ENCODE measurements around the gene HPS4. TPM values are rescaled to one million over a fixed set of nuclear protein-coding genes. Genes with fewer than 3 reads are reported as not detected.
A peak's percentile ranks its signal among the peaks of the same experiment; 100 is the strongest.

Gene HPS4
- total RNA-seq, 1 donor from 2014 or later = 30.2 TPM

DNA sequence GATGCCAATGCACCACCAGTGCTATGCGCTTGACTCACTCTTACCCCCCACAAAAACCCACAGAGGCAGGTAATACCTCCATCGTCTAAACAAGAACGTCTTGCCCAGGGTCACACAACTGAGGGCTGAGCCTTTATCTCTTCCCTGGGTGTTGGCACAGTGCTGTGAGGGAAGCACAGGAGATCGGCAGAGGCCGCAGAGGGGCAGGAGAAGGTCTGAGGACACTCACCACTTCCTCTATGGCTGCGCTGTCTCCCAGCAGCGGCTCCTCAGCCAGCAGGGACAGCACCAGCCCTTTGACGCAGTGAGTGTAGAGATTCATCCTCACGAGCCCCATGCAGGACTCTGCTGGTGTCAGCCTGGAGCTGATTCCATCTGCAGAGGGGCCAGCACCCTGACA lies 19.9 kb downstream of the HPS4 start:
- no peak for DNase-seq

DNA sequence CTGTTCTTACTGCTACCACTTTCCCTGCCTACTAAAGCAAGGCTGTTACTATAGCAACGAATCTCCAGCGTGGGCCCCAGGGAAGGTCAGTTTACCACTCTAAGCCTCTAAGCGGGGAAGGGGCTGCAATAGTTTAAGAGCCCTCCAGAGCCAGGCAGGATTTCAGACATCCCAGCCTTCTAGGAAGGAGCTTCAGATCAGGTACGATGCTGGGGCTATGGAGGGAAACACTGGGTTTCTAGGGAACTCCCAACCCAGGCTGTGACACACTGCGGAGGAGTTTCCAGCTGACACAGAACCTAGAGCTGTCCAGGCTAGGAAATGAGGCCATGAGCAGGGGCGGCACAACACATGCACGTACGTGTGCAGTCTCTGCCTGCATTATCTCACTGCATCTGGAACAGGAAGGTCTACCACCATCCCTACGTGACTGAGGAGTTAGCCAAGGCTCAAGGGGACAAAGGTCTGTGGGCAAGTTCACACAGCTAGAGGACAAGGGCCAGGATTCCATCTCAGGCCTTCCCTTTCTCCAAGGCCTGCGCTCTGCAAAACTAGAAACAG lies 20.4 kb downstream of the HPS4 start:
- DNase-seq = no peak

GRCh38 chr22:26462641-26463040 lies 20.9 kb downstream of the HPS4 start:
- DNase-seq = no peak

- no peak for DNase-seq
These were observed 21.5 kb downstream of the HPS4 start for GRCh38 chr22:26462051-26462450.

DNA sequence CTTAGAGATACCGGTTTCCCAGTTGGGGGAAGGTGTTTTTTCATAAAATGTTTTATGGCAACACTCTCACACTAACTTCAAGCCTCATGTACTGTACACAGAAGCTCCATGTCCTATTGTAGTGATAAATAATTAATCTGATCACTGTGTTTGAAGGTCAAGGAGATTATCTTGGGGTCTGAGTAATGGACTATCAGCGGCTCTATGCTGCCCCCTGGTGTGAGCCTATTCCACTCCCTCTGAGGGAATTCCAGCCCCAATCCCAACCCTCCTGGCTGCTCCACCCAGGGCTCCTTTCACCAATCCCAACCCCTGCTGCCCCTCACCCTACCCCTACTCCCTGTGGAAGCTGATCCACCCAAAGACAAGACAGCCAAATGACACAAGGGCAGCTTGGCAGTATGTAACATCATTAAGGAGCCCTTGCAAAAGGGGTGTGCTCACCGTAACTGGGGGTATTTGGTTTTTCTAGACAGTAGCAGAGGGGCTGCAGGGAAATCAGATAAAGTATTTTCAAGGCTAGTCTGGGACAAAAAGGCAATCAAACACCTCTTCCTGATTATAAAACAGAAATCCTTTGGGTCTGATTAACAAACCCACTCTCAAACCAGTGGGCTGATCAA lies 22.3 kb downstream of the HPS4 start:
- peak; percentile 17 for DNase-seq

DNA sequence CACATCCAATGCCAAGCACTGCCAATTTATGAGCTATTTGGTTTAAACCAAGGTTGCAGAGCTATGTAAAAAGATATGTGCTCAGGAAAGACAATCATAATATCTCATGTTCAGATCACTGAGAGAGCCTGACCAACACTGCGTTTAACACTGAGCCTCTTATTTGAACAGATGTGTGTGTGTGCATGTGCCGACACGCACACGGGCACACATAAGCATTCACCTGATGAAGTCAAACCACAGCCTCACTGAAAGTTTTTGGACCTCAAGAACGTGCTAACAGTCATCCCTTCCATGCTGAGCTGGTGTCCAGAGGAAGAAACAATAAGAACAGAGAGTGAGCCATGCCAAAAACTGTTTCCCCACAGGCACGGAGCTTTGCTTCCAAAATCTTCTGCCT lies 23.4 kb downstream of the HPS4 start:
- no peak for DNase-seq

DNA sequence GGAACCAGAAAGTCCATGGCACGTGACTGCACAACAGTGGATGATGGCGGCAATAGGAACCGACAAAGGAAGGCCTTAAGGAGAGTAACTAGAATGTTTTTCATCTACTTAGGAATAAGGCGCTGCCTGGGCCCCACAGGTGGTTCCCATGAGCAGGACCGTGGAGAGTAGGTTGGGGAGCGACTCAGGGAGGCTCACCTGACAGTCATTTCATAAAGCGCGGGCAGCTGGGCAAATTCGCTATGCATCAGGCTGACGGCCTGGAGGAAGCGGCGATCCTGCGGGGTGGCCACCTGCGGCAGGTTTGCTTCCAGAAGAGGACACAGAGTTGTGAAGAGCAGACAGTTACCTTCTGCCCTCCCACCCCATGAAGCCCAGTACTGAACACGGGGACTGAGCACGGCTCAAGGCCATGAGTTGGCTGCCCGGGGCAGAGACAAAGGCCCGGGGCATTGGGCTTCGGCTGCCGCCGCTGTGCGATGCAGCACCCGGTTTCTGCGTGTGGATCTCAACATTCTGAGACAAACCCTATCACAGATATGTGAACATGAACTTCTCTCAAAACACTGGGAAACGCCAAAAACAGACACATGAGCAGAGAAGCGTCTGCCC lies 25.8 kb downstream of the HPS4 start:
- DNase-seq = no peak

DNA sequence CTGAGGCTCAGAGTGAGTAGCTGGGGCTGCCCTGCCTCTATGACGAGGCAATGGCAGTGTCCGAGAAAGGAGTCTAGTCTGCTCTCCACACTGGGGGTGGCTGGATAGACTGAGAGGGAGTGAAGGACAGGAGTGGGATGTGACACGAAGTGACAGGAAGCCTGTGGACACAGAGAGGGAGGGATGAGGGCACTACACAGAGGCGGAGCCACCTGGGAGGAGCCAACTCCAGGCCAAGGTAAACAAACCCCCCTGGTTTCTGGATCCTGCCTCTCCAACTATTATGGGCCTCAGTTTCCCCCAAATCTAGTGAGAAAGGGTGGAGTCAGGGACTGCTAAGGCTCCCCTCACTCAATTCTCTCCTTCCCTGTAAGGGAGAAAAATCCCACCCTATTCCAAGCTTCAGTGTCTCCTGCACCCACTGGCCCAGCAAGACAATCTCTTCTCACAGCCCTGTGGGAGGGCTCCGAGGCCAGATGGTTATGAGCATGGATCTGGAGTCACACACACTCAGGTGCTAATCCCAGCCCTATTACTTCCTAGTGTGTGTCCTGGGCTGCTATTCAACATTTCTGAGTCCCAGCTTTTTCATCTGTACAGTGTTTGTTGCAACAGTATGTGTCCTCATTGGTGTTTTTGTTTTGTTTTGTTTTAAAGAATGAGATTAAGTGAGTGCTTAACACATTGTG lies 29.6 kb downstream of the HPS4 start:
- no peak for DNase-seq

DNA sequence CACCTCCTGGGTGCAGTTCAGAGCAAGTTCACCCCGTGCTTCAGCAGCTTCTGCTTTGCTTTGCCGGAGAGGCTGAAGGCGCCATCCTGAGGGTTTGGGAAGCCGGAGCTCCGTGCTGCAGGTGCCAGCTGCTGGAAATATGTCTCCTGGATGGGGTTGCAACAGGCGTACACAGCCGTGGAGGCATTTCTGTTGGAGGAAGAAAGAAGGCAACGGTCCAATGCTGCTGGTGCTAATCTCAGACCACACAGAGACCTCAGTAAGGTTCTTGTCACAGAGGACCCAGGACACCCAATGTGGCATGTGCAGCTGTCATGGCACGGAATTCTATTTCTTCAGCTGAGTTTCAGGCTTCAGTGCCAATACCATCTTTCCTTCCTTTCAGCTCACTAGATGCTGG lies 30.4 kb downstream of the HPS4 start:
- DNase-seq = no peak

GRCh38 chr22:26452236-26453016 lies 31.2 kb downstream of the HPS4 start:
- no peak for DNase-seq

DNA sequence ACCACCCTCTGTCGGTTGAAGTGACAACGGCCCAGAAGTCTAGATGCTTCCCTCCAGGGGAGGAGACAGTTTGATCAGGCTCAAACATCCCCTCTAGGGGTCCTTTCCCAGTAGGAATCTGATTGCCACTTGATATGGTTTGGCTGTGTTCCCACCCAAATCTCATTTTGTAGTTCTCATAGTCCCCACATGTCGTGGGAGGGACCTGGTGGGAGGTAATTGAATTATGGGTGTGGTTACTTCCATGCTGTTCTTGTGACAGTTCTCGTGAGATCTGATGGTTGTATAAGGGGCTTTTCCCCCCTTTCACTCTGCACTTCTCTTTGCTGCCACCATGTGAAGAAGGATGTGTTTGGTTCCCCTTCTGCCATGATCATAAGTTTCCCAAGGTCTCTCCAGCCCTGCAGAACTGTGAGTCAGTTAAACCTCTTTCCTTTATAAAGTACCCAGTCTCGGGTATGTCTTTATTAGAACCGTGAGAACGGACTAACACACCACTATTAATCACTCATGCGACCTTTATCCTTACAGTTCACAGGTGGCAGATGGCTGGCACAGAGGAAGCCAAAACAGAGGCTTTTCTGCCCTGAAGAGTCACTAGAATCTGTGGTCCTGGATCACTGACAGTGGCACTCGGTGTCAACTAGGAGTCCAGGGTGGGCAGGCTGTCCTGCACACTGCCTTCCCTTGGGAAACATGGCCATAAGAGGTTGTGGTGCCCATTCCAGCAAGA lies 33.0 kb downstream of the HPS4 start:
- no peak for DNase-seq

DNA sequence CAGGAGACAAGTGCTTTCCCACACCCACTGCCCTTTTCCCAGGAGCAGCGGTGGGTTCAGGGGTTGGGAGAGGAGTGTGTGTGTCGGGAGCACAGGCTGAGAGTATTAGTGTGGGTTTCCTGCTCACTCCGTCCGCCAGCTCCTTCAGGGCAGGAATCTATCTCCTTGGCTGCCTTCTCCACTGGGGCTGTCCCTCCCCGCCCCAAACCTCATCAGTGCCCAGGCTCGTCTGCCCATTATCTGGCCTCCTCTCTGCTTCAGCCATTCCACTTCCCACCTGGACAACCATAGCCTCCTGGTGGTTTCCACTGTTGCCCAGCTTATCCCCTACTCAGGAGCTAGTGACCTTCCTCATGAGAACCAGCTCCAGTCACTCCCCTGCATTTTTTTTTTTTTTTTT lies 34.6 kb downstream of the HPS4 start:
- no peak for DNase-seq

DNA sequence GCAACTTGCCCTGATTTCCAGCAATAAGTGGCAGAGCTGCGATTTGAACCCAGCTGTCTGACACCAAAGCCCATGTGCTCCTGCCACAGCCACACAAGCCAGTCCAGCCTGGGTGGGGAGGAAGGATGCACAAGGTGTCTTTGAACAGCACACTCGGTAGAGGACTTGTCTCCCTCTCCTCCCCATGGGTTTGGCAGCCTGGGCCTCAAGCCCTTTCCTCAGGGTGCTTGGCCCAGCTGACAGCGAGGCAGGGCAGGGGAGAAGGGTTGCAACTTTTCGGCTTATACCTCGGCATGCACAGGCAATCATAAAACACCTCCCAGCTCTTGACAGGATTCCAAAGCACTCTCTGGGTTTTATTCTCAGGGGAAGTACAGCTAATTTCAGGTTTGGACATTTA lies 35.2 kb downstream of the HPS4 start:
- DNase-seq = no peak

GRCh38 chr22:26447584-26448329 lies 35.8 kb downstream of the HPS4 start:
- no peak for DNase-seq

DNA sequence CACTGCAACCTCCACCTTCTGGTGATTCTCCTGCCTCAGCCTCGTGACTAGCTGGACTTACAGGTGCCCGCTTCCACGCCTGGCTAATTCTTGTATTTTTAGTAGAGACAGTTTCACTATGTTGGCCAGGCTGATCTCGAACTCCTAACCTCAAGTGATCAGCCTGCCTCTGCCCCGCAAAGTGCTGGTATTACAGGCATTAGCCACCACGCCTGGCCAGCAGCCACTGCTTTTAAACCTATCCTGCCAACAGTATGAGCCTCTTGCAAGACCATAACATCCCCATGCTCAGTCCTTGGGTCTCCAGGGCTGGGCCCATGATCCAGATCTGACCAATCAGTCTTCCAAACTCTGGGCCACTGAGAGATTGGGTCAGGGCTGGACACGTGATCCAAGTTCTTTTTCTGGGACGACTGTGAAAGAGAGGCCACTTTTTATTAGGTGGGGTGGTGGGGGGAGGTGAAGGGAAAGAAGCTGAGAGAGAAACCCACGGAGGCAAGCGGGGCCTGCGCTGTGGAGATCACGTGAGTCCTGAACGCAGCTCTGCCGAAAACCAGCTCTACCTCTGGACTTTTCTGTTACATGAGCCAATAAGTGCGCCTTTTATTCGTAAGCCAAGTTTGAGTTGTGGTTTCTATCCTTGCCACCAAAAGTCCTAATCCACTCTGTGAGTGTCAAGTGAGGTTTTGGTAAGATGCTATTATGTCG lies 36.6 kb downstream of the HPS4 start:
- no peak for DNase-seq

DNA sequence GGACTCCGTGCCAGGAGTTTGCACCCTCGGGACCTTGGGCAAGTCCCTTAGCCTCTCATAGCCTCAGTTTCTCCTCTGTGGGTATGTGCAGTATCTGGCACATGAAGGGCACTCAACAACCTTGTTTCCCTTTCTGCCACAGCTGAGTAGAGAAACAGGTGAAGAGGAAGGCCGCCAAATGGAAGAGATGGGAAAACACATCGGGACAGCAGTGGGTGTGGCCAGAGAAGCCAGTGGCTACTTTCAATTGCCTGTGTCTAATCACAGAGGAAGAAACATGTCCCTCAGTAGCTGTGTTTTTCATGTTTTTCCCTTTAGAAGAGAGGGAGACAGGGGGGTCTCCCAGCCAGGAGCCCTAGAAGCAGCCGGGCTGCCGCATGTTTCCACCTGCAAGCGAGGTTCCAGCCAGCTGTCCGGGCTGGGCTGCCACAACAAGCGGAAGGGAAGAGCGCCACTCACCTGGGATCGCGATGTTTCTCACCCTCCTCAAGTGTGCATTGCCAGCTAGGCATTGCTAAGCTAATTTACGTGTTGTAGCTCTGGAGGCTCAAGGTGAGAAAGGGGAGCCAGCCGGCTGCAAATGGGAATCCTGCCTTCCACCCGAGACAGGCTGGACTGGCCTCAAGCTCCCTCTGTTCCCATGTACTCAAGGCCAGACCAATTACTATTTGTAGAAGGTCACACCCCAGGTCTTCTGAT lies 37.9 kb downstream of the HPS4 start:
- no peak for DNase-seq

- no peak for DNase-seq
These were observed 38.8 kb downstream of the HPS4 start for GRCh38 chr22:26444777-26445176.

- no peak for DNase-seq
These were observed 39.5 kb downstream of the HPS4 start for GRCh38 chr22:26443901-26444690.

DNA sequence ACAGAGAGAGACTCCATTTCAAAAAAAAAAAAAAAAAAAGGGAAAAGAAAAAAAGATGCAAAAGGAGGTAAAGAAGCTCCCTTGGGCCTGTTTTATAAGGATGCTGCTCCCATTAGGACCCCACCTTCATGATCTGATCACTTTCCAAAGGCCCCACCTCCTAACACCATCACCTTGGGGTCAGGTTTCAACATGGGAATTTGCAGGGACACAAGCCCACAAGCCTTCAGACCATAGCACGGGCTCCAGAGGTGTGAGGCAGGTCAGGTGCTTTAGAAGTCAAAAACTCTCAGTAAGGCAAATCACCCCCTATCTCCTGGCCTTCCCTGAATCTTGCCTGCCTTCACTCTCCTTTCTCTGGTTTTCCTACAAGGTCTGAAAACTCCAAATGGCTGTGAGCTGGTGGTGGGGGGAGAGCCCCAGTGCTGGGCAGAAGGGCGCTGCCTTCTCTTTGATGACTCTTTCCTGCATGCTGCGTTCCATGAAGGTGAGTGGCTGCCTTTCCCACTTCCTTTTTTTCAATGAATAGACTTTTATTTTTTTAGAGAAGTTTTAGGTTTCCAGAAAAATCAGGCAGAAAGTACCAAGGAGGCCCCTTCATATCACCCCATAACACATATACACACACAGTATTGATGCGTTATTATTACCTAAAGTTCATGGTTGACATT lies 41.4 kb downstream of the HPS4 start:
- DNase-seq = no peak

Data from skin of body (tissue), 2 donors.